ENCODE results near the gene MTMR8. TPM values are rescaled to one million over a fixed set of nuclear protein-coding genes. Genes with fewer than 3 reads are reported as not detected.

The MTMR8 gene
- total RNA-seq (0.66 and 1.0 TPM in 2 replicates), polyA plus RNA-seq (0.07 and 0.34 TPM in 2 replicates), polyA minus RNA-seq (ENCODE audit: low replicate concordance) (not detected in 2 replicates)
- polyA plus RNA-seq (2012) = 0.15 TPM in 2 replicates

DNA sequence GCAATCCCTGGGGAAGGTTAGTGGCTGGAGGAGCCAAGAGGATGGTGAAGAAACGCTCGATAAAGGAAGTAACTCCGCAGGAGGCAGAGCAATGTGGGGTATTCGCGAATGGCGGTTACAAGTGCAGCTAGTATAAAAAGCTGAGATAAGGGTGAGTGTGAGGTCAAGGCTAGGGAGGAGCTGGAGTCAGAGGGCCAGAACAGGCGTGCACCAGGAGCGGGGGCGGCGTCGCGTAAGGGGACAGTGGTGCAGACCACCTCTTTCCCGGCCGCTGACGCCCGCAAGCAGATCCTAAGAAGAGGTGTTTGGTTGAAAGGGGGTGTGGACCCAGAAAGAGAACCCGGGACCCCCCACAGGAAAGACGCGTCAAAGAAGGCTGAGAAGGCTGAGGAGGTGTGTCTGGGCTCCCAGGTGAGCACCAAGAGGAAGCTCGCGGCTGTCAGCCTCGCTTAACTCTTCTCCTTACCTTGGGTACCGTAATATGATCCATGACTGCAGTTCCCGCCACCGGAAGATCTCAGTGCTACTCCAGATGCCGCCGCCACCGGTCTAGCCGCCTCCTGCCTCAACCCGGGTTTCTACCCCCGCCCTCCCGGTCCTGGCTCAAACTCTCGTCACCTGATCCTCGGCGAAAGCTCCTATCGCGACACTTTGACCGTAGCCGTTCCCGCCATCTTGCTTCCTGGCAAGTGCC, at the start of gene MTMR8:
Gene MTMR8, minus strand, starts transcription at position 579 of the 694 bp plus-strand sequence. Its CDS starts 89 bp downstream, at position 490.
- peak within 1 kb of the TSS; percentile 35 for H3K4me2 ChIP-seq (ENCODE audit: extremely low read depth, insufficient read depth, low read length)

DNA sequence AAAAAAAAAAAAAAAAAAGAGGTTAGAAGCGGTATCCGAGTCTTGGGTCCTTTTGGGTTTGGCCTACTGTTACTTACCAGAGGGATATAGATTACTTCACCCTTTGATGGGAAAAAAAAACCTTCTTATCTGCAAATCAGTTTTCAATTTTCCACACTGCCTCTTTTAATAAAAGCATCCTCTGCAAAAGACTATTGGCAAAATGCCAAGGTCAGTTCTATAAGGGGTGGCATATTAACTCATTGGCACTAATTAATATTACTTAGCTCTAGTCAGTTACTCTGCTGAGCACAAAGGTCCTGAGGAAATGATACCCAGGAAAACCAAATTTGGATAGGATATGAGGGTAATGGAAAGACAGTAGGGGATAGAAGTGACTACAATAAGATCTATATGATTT, 44.3 kb upstream of the MTMR8 start:
- Histone ChIP-seq H3K36me3 (ENCODE audit: control insufficient read depth, insufficient read depth, low read length) (no peaks in the 10 kb centered on the region), H3K9me3 (ENCODE audit: control insufficient read depth, insufficient read depth, low read depth, low read length) (no peaks in the 10 kb centered on the region), H3K79me2 (ENCODE audit: control insufficient read depth, insufficient read depth, low read length) (no peaks in the 10 kb centered on the region), H3K27me3 (ENCODE audit: control insufficient read depth, insufficient read depth, low read length) (no peaks in the 10 kb centered on the region), H3K9ac (ENCODE audit: insufficient read depth, low read length) (no peak overlapping the region), H3K4me2 (ENCODE audit: extremely low read depth, insufficient read depth, low read length) (no peak overlapping the region), H3K4me1 (ENCODE audit: control insufficient read depth, extremely low read depth, insufficient read depth, low read length) (no peaks in the 10 kb centered on the region), H3K4me3 (replicated peaks in 1 of 4; ENCODE audit: control extremely low read depth in 1 of 4, insufficient read depth in 1 of 4, low read depth in 3 of 4, low read length in 4 of 4) (no peak overlapping the region), H2AFZ (ENCODE audit: low read length) (no peak overlapping the region), H4K20me1 (ENCODE audit: control insufficient read depth, extremely low read depth, insufficient read depth, low read length) (no peaks in the 10 kb centered on the region), H3K27ac (ENCODE audit: insufficient read depth, low read length) (no peak overlapping the region)
- TF ChIP-seq, protein P1, sequence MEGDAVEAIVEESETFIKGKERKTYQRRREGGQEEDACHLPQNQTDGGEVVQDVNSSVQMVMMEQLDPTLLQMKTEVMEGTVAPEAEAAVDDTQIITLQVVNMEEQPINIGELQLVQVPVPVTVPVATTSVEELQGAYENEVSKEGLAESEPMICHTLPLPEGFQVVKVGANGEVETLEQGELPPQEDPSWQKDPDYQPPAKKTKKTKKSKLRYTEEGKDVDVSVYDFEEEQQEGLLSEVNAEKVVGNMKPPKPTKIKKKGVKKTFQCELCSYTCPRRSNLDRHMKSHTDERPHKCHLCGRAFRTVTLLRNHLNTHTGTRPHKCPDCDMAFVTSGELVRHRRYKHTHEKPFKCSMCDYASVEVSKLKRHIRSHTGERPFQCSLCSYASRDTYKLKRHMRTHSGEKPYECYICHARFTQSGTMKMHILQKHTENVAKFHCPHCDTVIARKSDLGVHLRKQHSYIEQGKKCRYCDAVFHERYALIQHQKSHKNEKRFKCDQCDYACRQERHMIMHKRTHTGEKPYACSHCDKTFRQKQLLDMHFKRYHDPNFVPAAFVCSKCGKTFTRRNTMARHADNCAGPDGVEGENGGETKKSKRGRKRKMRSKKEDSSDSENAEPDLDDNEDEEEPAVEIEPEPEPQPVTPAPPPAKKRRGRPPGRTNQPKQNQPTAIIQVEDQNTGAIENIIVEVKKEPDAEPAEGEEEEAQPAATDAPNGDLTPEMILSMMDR (conservative IDR thresholded peaks at IDR 0.05 in 1 of 2, IDR thresholded peaks at IDR 0.05 in 1 of 2; ENCODE audit: low read depth in 1 of 2, low read length in 2 of 2) = no peak
- TF ChIP-seq EZH2 (IDR thresholded peaks at IDR 0.05; ENCODE audit: low read length, missing control alignments) = no peak
- DNase-seq (ENCODE audit: low read depth in 2 of 2) = no peak

More for the DNA sequence above, at the start of gene MTMR8:
- peak within 1 kb of the TSS; percentile 29 to 61 (median 45) for H3K4me3 ChIP-seq (replicated peaks in 1 of 4; ENCODE audit: control extremely low read depth in 1 of 4, insufficient read depth in 1 of 4, low read depth in 3 of 4, low read length in 4 of 4)
- no peaks in the 10 kb centered on the region for H3K79me2 ChIP-seq (ENCODE audit: control insufficient read depth, insufficient read depth, low read length)
- TF ChIP-seq EZH2 (IDR thresholded peaks at IDR 0.05; ENCODE audit: low read length, missing control alignments) = no peak
- TF ChIP-seq, protein P1 (conservative IDR thresholded peaks at IDR 0.05 in 1 of 2, IDR thresholded peaks at IDR 0.05 in 1 of 2; ENCODE audit: low read depth in 1 of 2, low read length in 2 of 2) = no peak
- H3K27me3 ChIP-seq (ENCODE audit: control insufficient read depth, insufficient read depth, low read length) = no peaks in the 10 kb centered on the region
- H3K9me3 ChIP-seq (ENCODE audit: control insufficient read depth, insufficient read depth, low read depth, low read length) = no peaks in the 10 kb centered on the region
- peak in 1 of 2 donors; percentile 33 for DNase-seq (ENCODE audit: low read depth in 2 of 2)
- H3K4me1 ChIP-seq (ENCODE audit: control insufficient read depth, extremely low read depth, insufficient read depth, low read length) = no peaks in the 10 kb centered on the region
- H3K36me3 ChIP-seq (ENCODE audit: control insufficient read depth, insufficient read depth, low read length) = no peaks in the 10 kb centered on the region
- peak within 1 kb of the TSS; percentile 45 for H2AFZ ChIP-seq (ENCODE audit: low read length)
- peak within 1 kb of the TSS; percentile 4 for H3K9ac ChIP-seq (ENCODE audit: insufficient read depth, low read length)
- H3K27ac ChIP-seq (ENCODE audit: insufficient read depth, low read length) = no peak within 1 kb of the TSS
- no peaks in the 10 kb centered on the region for H4K20me1 ChIP-seq (ENCODE audit: control insufficient read depth, extremely low read depth, insufficient read depth, low read length)

GRCh38 chrX:64437665-64438064, 42.4 kb upstream of the MTMR8 start:
- H3K9ac ChIP-seq (ENCODE audit: insufficient read depth, low read length) = no peak overlapping the region
- no peak overlapping the region for H2AFZ ChIP-seq (ENCODE audit: low read length)
- H3K36me3 ChIP-seq (ENCODE audit: control insufficient read depth, insufficient read depth, low read length) = no peaks in the 10 kb centered on the region
- H3K9me3 ChIP-seq (ENCODE audit: control insufficient read depth, insufficient read depth, low read depth, low read length) = no peaks in the 10 kb centered on the region
- H3K79me2 ChIP-seq (ENCODE audit: control insufficient read depth, insufficient read depth, low read length) = no peaks in the 10 kb centered on the region
- H3K27ac ChIP-seq (ENCODE audit: insufficient read depth, low read length) = no peak overlapping the region
- TF ChIP-seq, protein P1 (conservative IDR thresholded peaks at IDR 0.05 in 1 of 2, IDR thresholded peaks at IDR 0.05 in 1 of 2; ENCODE audit: low read depth in 1 of 2, low read length in 2 of 2) = no peak
- TF ChIP-seq EZH2 (IDR thresholded peaks at IDR 0.05; ENCODE audit: low read length, missing control alignments) = no peak
- H4K20me1 ChIP-seq (ENCODE audit: control insufficient read depth, extremely low read depth, insufficient read depth, low read length) = no peaks in the 10 kb centered on the region
- no peak overlapping the region for H3K4me2 ChIP-seq (ENCODE audit: extremely low read depth, insufficient read depth, low read length)
- H3K27me3 ChIP-seq (ENCODE audit: control insufficient read depth, insufficient read depth, low read length) = no peaks in the 10 kb centered on the region
- no peaks in the 10 kb centered on the region for H3K4me1 ChIP-seq (ENCODE audit: control insufficient read depth, extremely low read depth, insufficient read depth, low read length)
- no peak for DNase-seq (ENCODE audit: low read depth in 2 of 2)
- H3K4me3 ChIP-seq (replicated peaks in 1 of 4; ENCODE audit: control extremely low read depth in 1 of 4, insufficient read depth in 1 of 4, low read depth in 3 of 4, low read length in 4 of 4) = no peak overlapping the region
